ENCODE results near the gene CES2.
"Not testable (repeated sequence)": the region's sequence is repeated elsewhere in the genome, so short reads cannot be mapped to it uniquely, and the experiment has no call there.

Gene CES2

GRCh38 chr16:66936889-66937554, 1.7 kb downstream of the CES2 start:
- DNase-seq (ENCODE audit: low spot score): no peak

- no peak for DNase-seq (ENCODE audit: low spot score)
These were observed 2.5 kb downstream of the CES2 start for GRCh38 chr16:66937725-66938337.

GRCh38 chr16:66939366-66939765, 4.0 kb downstream of the CES2 start:
- no peak for DNase-seq (ENCODE audit: low spot score)

GRCh38 chr16:66940236-66940635, 4.9 kb downstream of the CES2 start:
- DNase-seq (ENCODE audit: low spot score): no peak

GRCh38 chr16:66942981-66943380, 7.7 kb downstream of the CES2 start:
- no peak for DNase-seq (ENCODE audit: low spot score)

GRCh38 chr16:66943426-66944053, 8.2 kb downstream of the CES2 start:
- DNase-seq (ENCODE audit: low spot score): no peak

- DNase-seq (ENCODE audit: low spot score): no peak
These were observed 8.7 kb downstream of the CES2 start for GRCh38 chr16:66944054-66944441.

- not testable (repeated sequence) for DNase-seq (ENCODE audit: low spot score)
These were observed 9.7 kb downstream of the CES2 start for GRCh38 chr16:66944971-66945370.

- DNase-seq (ENCODE audit: low spot score): no peak
These were observed 10.6 kb downstream of the CES2 start for GRCh38 chr16:66945939-66946338.

- DNase-seq (ENCODE audit: low spot score): no peak
These were observed 11.2 kb downstream of the CES2 start for GRCh38 chr16:66946541-66946940.

- no peak for DNase-seq (ENCODE audit: low spot score)
These were observed 11.6 kb downstream of the CES2 start for GRCh38 chr16:66946974-66947301.

- DNase-seq (ENCODE audit: low spot score): peak; percentile 82
These were observed 12.2 kb downstream of the CES2 start for GRCh38 chr16:66947302-66948065.

GRCh38 chr16:66948134-66948836, 13.0 kb downstream of the CES2 start:
- no peak for DNase-seq (ENCODE audit: low spot score)

- no peak for DNase-seq (ENCODE audit: low spot score)
These were observed 13.5 kb downstream of the CES2 start for GRCh38 chr16:66948837-66949225.

- DNase-seq (ENCODE audit: low spot score): no peak
These were observed 14.2 kb downstream of the CES2 start for GRCh38 chr16:66949472-66949871.

- DNase-seq (ENCODE audit: low spot score): no peak
These were observed 15.1 kb downstream of the CES2 start for GRCh38 chr16:66950437-66950836.

- no peak for DNase-seq (ENCODE audit: low spot score)
These were observed 15.9 kb downstream of the CES2 start for GRCh38 chr16:66950971-66951790.

- DNase-seq (ENCODE audit: low spot score): no peak
These were observed 17.3 kb downstream of the CES2 start for GRCh38 chr16:66952430-66953110.

GRCh38 chr16:66953462-66954096, 18.3 kb downstream of the CES2 start:
- peak; percentile 25 for DNase-seq (ENCODE audit: low spot score)

GRCh38 chr16:66954097-66954659, 18.9 kb downstream of the CES2 start:
- peak; percentile 69 for DNase-seq (ENCODE audit: low spot score)

Data from SW480 (cell line).